MM.1S (cell line): ENCODE data around the gene SIK2.

Source experiments
- CTCF ChIP-seq: fragments of 300-600 bp; sonication (generic); IDR thresholded peaks from 2 replicates; pipeline ENCODE4 v1.5.1; 2016; ENCODE audit warnings: antibody characterized with exemption, low read length, mixed read lengths
- EZH2 ChIP-seq: fragments of 300-600 bp; sonication (generic); optimal IDR thresholded peaks from 2 replicates; pipeline ENCODE3; 2017; ENCODE audit warnings: low read depth, mild to moderate bottlenecking, antibody characterized with exemption, low read length, mixed read lengths
- EZH2phosphoT487 ChIP-seq: fragments of 300-600 bp; sonication (generic); IDR thresholded peaks from 2 replicates; pipeline ENCODE4 v1.6.1; 2018; ENCODE audit warnings: antibody characterized with exemption, low read length

GRCh38 chr11:111737444-111738210 is 135.4 kb downstream of the SIK2 start:
- TF ChIP-seq EZH2 (no peak), CTCF (no peak), EZH2phosphoT487 (no peak)
